ENCODE results near the gene TBKBP1. TPM values are rescaled to one million over a fixed set of nuclear protein-coding genes. Genes with fewer than 3 reads are reported as not detected.

Gene TBKBP1
- total and polyA plus RNA-seq, 2 of the 4 experiments (the other 2 are of a cell fraction), result 3.4 to 8.5 TPM

DNA sequence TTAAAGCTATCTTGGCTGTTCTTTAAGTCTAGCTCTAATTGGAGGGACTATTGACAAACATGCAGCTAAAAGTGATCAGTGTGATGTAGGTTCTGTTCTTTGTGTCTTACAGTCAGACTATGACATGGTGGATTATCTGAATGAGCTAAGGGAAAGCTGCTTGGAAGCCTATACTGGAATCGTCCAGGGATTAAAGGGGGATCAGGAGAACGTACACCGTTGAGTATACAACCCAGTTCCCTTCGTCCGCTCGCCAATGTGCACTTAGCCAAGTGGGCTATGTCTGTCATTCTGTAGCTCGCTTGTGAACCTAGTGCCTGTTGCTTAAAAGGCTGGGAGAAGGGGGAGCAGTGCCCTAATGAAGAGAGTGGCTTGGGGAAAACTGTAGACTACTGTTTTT, 15.8 kb upstream of the TBKBP1 start:
- Histone ChIP-seq H3K27ac (ENCODE audit: insufficient read depth, low read length) (no peak overlapping the region), H3K4me2 (ENCODE audit: low read depth, low read length) (no peak overlapping the region), H3K18ac (ENCODE audit: low read depth, low read length) (no peak overlapping the region), H3K79me1 (ENCODE audit: low read depth in 1 of 2, low read length in 2 of 2) (peaks cover 41 to 42% of the 10 kb centered on the region in 2 experiments), H3K27me3 (ENCODE audit: control insufficient read depth, insufficient read depth, low read length) (no peaks in the 10 kb centered on the region), H3K9me3 (ENCODE audit: control insufficient read depth, insufficient read depth, low read length) (no peaks in the 10 kb centered on the region), H3K4ac (ENCODE audit: low read depth, low read length) (no peak overlapping the region), H3K56ac (ENCODE audit: extremely low read depth, insufficient read depth, low read length) (no peak overlapping the region), H2BK5ac (ENCODE audit: low read depth, low read length, poor library complexity, severe bottlenecking) (no peak overlapping the region), H2AK9ac (replicated peaks; ENCODE audit: low read depth, low read length, poor library complexity) (no peak overlapping the region), H2BK20ac (ENCODE audit: low read depth, low read length) (no peak overlapping the region), H3K36me3 (ENCODE audit: control insufficient read depth, insufficient read depth, low read length) (peaks cover 75% of the 10 kb centered on the region), H4K20me1 (ENCODE audit: insufficient read depth, low read length) (peaks cover 24% of the 10 kb centered on the region; the same call in 1 of the 2 replicates), H2AFZ (replicated peaks; ENCODE audit: low read length, poor library complexity) (no peak overlapping the region), H3K4me3 (ENCODE audit: insufficient read depth, low read depth, low read length) (no peak overlapping the region), H4K8ac (ENCODE audit: low read depth in 2 of 2, low read length in 2 of 2) (no peak overlapping the region), H4K5ac (ENCODE audit: low read depth, low read length) (no peak overlapping the region), H2BK120ac (ENCODE audit: low read depth, low read length) (no peak overlapping the region), H4K91ac (ENCODE audit: insufficient read depth, low read depth, low read length) (no peak overlapping the region), H2AK5ac (ENCODE audit: low read depth, low read length) (no peak overlapping the region), H3K14ac (replicated peaks; ENCODE audit: low read depth, low read length) (no peak overlapping the region), H2BK15ac (ENCODE audit: low read depth, low read length) (no peak overlapping the region), H3K9ac (ENCODE audit: low read depth, low read length) (no peak overlapping the region), H3K4me1 (ENCODE audit: control insufficient read depth, insufficient read depth, low read length) (no peaks in the 10 kb centered on the region), H3K9me1 (ENCODE audit: insufficient read depth, low read length) (no peaks in the 10 kb centered on the region), H3K23ac (ENCODE audit: low read depth, low read length) (no peak overlapping the region)
- ChIA-PET CTCF (interaction anchor here (1.1 kb wide), 1 partner anchor 14 kb away, joined by 6 read pairs; no protein-coding TSS in a partner anchor), POLR2A (ENCODE audit: unreplicated experiment) (no interaction called here)
- DNase-seq, result no peak
- ATAC-seq (ENCODE audit: low read depth), result no peak
- intact Hi-C loops (cut with micrococcal nuclease), result no loop called here
- no TSS peak for BruUV-seq (replicated peaks)
- WGBS, 2 experiments (ENCODE audit: extremely low coverage in 2 of 2, insufficient read length in 1 of 2), result 78% methylated on average over 6 of the region's 7 CpGs; no CpG with 5 or more reads in 1 of the 2 experiments
- TF ChIP-seq SMC3 (IDR thresholded peaks at IDR 0.05; ENCODE audit: low read depth, low read length) (no peak), RFX5 (IDR thresholded peaks at IDR 0.05; ENCODE audit: low read depth, low read length) (no peak), FOS (IDR thresholded peaks at IDR 0.05; ENCODE audit: low read depth, low read length) (no peak), POLR2A (IDR thresholded peaks at IDR 0.05; ENCODE audit: low read depth, low read length) (no peak), CEBPB (IDR thresholded peaks at IDR 0.05; ENCODE audit: low read depth, low read length) (no peak), MAZ (IDR thresholded peaks at IDR 0.05; ENCODE audit: borderline replicate concordance, low read depth, low read length) (no peak), BHLHE40 (IDR thresholded peaks at IDR 0.05; ENCODE audit: low read depth, low read length) (no peak), RCOR1 (IDR thresholded peaks at IDR 0.05; ENCODE audit: insufficient replicate concordance, low read length) (no peak), USF2 (IDR thresholded peaks at IDR 0.05; ENCODE audit: low read depth, low read length) (no peak)
- dilution Hi-C loops (cut with HindIII; ENCODE audit: low sequenced_read_pairs, unreplicated experiment), result no loop called here
- in situ Hi-C loops (cut with MboI; ENCODE audit: low sequenced_read_pairs), result no loop called here

Data from IMR-90 (cell line).